ENCODE measurements around the gene ATRN. TPM values are rescaled to one million over a fixed set of nuclear protein-coding genes. Genes with fewer than 3 reads are reported as not detected.

The ATRN gene
- total RNA-seq, 1 donor from 2014 or later, result 21.4 TPM

GRCh38 chr20:3446779-3447178, 24.0 kb upstream of the ATRN start:
- no peaks in the 10 kb centered on the region for H3K36me3 ChIP-seq (ENCODE audit: control insufficient read depth in 3 of 3, insufficient read depth in 3 of 3, low read length in 3 of 3)
- H3K4me1 ChIP-seq (ENCODE audit: control insufficient read depth in 3 of 3, insufficient read depth in 3 of 3, low read length in 3 of 3), result no peaks in the 10 kb centered on the region
- H3K4me3 ChIP-seq (ENCODE audit: low read length in 3 of 3), result no peak overlapping the region
- no peak overlapping the region for H3K27ac ChIP-seq (ENCODE audit: low read depth, low read length)
- H3K9ac ChIP-seq (ENCODE audit: low read depth in 1 of 3, low read length in 3 of 3), result no peak overlapping the region
- no peaks in the 10 kb centered on the region for H3K9me3 ChIP-seq (ENCODE audit: control insufficient read depth in 3 of 3, low read length in 3 of 3)
- H3K27me3 ChIP-seq (ENCODE audit: control insufficient read depth in 3 of 3, insufficient read depth in 3 of 3, low read length in 3 of 3), result no peaks in the 10 kb centered on the region

- H3K36me3 ChIP-seq (ENCODE audit: control insufficient read depth in 3 of 3, insufficient read depth in 3 of 3, low read length in 3 of 3), result no peaks in the 10 kb centered on the region
- H3K4me1 ChIP-seq (ENCODE audit: control insufficient read depth in 3 of 3, insufficient read depth in 3 of 3, low read length in 3 of 3), result no peaks in the 10 kb centered on the region
- H3K27me3 ChIP-seq (ENCODE audit: control insufficient read depth in 3 of 3, insufficient read depth in 3 of 3, low read length in 3 of 3), result no peaks in the 10 kb centered on the region
- no peak overlapping the region for H3K9ac ChIP-seq (ENCODE audit: low read depth in 1 of 3, low read length in 3 of 3)
- no peak overlapping the region for H3K27ac ChIP-seq (ENCODE audit: low read depth, low read length)
- no peak overlapping the region for H3K4me3 ChIP-seq (ENCODE audit: low read length in 3 of 3)
- H3K9me3 ChIP-seq (ENCODE audit: control insufficient read depth in 3 of 3, low read length in 3 of 3), result no peaks in the 10 kb centered on the region
Observed at GRCh38 chr20:3447321-3447720, 23.5 kb upstream of the ATRN start.

- Histone ChIP-seq H3K9me3 (ENCODE audit: control insufficient read depth in 3 of 3, low read length in 3 of 3) (no peaks in the 10 kb centered on the region), H3K27ac (ENCODE audit: low read depth, low read length) (no peak overlapping the region), H3K4me1 (ENCODE audit: control insufficient read depth in 3 of 3, insufficient read depth in 3 of 3, low read length in 3 of 3) (no peaks in the 10 kb centered on the region), H3K27me3 (ENCODE audit: control insufficient read depth in 3 of 3, insufficient read depth in 3 of 3, low read length in 3 of 3) (no peaks in the 10 kb centered on the region), H3K9ac (ENCODE audit: low read depth in 1 of 3, low read length in 3 of 3) (no peak overlapping the region), H3K4me3 (ENCODE audit: low read length in 3 of 3) (no peak overlapping the region), H3K36me3 (ENCODE audit: control insufficient read depth in 3 of 3, insufficient read depth in 3 of 3, low read length in 3 of 3) (no peaks in the 10 kb centered on the region)
Observed at GRCh38 chr20:3449319-3449718, 21.5 kb upstream of the ATRN start.

GRCh38 chr20:3452136-3452535, 18.7 kb upstream of the ATRN start:
- H3K9me3 ChIP-seq (ENCODE audit: control insufficient read depth in 3 of 3, low read length in 3 of 3), result no peaks in the 10 kb centered on the region
- no peaks in the 10 kb centered on the region for H3K36me3 ChIP-seq (ENCODE audit: control insufficient read depth in 3 of 3, insufficient read depth in 3 of 3, low read length in 3 of 3)
- H3K9ac ChIP-seq (ENCODE audit: low read depth in 1 of 3, low read length in 3 of 3), result no peak overlapping the region
- H3K27ac ChIP-seq (ENCODE audit: low read depth, low read length), result no peak overlapping the region
- no peaks in the 10 kb centered on the region for H3K27me3 ChIP-seq (ENCODE audit: control insufficient read depth in 3 of 3, insufficient read depth in 3 of 3, low read length in 3 of 3)
- H3K4me3 ChIP-seq (ENCODE audit: low read length in 3 of 3), result no peak overlapping the region
- no peaks in the 10 kb centered on the region for H3K4me1 ChIP-seq (ENCODE audit: control insufficient read depth in 3 of 3, insufficient read depth in 3 of 3, low read length in 3 of 3)

- H3K36me3 ChIP-seq (ENCODE audit: control insufficient read depth in 3 of 3, insufficient read depth in 3 of 3, low read length in 3 of 3), result no peaks in the 10 kb centered on the region
- no peaks in the 10 kb centered on the region for H3K27me3 ChIP-seq (ENCODE audit: control insufficient read depth in 3 of 3, insufficient read depth in 3 of 3, low read length in 3 of 3)
- no peaks in the 10 kb centered on the region for H3K4me1 ChIP-seq (ENCODE audit: control insufficient read depth in 3 of 3, insufficient read depth in 3 of 3, low read length in 3 of 3)
- no peaks in the 10 kb centered on the region for H3K9me3 ChIP-seq (ENCODE audit: control insufficient read depth in 3 of 3, low read length in 3 of 3)
- no peak overlapping the region for H3K4me3 ChIP-seq (ENCODE audit: low read length in 3 of 3)
- no peak overlapping the region for H3K27ac ChIP-seq (ENCODE audit: low read depth, low read length)
- H3K9ac ChIP-seq (ENCODE audit: low read depth in 1 of 3, low read length in 3 of 3), result no peak overlapping the region
Observed at GRCh38 chr20:3452690-3453089, 18.1 kb upstream of the ATRN start.

- Histone ChIP-seq H3K9me3 (ENCODE audit: control insufficient read depth in 3 of 3, low read length in 3 of 3) (no peaks in the 10 kb centered on the region), H3K9ac (ENCODE audit: low read depth in 1 of 3, low read length in 3 of 3) (no peak overlapping the region), H3K27ac (ENCODE audit: low read depth, low read length) (no peak overlapping the region), H3K4me3 (ENCODE audit: low read length in 3 of 3) (no peak overlapping the region), H3K27me3 (ENCODE audit: control insufficient read depth in 3 of 3, insufficient read depth in 3 of 3, low read length in 3 of 3) (no peaks in the 10 kb centered on the region), H3K4me1 (ENCODE audit: control insufficient read depth in 3 of 3, insufficient read depth in 3 of 3, low read length in 3 of 3) (no peaks in the 10 kb centered on the region), H3K36me3 (ENCODE audit: control insufficient read depth in 3 of 3, insufficient read depth in 3 of 3, low read length in 3 of 3) (no peaks in the 10 kb centered on the region)
Observed at GRCh38 chr20:3454831-3455230, 16.0 kb upstream of the ATRN start.

- no peak overlapping the region for H3K27ac ChIP-seq (ENCODE audit: low read depth, low read length)
- no peak overlapping the region for H3K4me3 ChIP-seq (ENCODE audit: low read length in 3 of 3)
- no peaks in the 10 kb centered on the region for H3K9me3 ChIP-seq (ENCODE audit: control insufficient read depth in 3 of 3, low read length in 3 of 3)
- no peaks in the 10 kb centered on the region for H3K27me3 ChIP-seq (ENCODE audit: control insufficient read depth in 3 of 3, insufficient read depth in 3 of 3, low read length in 3 of 3)
- no peaks in the 10 kb centered on the region for H3K36me3 ChIP-seq (ENCODE audit: control insufficient read depth in 3 of 3, insufficient read depth in 3 of 3, low read length in 3 of 3)
- H3K4me1 ChIP-seq (ENCODE audit: control insufficient read depth in 3 of 3, insufficient read depth in 3 of 3, low read length in 3 of 3), result peaks cover 0 to 4% (median 2%) of the 10 kb centered on the region in 3 donors
- no peak overlapping the region for H3K9ac ChIP-seq (ENCODE audit: low read depth in 1 of 3, low read length in 3 of 3)
Observed at GRCh38 chr20:3456648-3457047, 14.2 kb upstream of the ATRN start.

- Histone ChIP-seq H3K27ac (ENCODE audit: low read depth, low read length) (no peak overlapping the region), H3K4me1 (ENCODE audit: control insufficient read depth in 3 of 3, insufficient read depth in 3 of 3, low read length in 3 of 3) (peaks cover 0 to 4% (median 4%) of the 10 kb centered on the region in 3 donors), H3K9ac (ENCODE audit: low read depth in 1 of 3, low read length in 3 of 3) (no peak overlapping the region), H3K27me3 (ENCODE audit: control insufficient read depth in 3 of 3, insufficient read depth in 3 of 3, low read length in 3 of 3) (no peaks in the 10 kb centered on the region), H3K9me3 (ENCODE audit: control insufficient read depth in 3 of 3, low read length in 3 of 3) (no peaks in the 10 kb centered on the region), H3K4me3 (ENCODE audit: low read length in 3 of 3) (no peak overlapping the region), H3K36me3 (ENCODE audit: control insufficient read depth in 3 of 3, insufficient read depth in 3 of 3, low read length in 3 of 3) (no peaks in the 10 kb centered on the region)
Observed at GRCh38 chr20:3459881-3460307, 10.9 kb upstream of the ATRN start.

GRCh38 chr20:3461211-3461771, 9.5 kb upstream of the ATRN start:
- no peak overlapping the region for H3K4me3 ChIP-seq (ENCODE audit: low read length in 3 of 3)
- H3K27ac ChIP-seq (ENCODE audit: low read depth, low read length), result no peak overlapping the region
- H3K36me3 ChIP-seq (ENCODE audit: control insufficient read depth in 3 of 3, insufficient read depth in 3 of 3, low read length in 3 of 3), result no peaks in the 10 kb centered on the region
- H3K27me3 ChIP-seq (ENCODE audit: control insufficient read depth in 3 of 3, insufficient read depth in 3 of 3, low read length in 3 of 3), result no peaks in the 10 kb centered on the region
- H3K4me1 ChIP-seq (ENCODE audit: control insufficient read depth in 3 of 3, insufficient read depth in 3 of 3, low read length in 3 of 3), result peaks cover 0 to 4% (median 4%) of the 10 kb centered on the region in 3 donors
- no peak overlapping the region for H3K9ac ChIP-seq (ENCODE audit: low read depth in 1 of 3, low read length in 3 of 3)
- H3K9me3 ChIP-seq (ENCODE audit: control insufficient read depth in 3 of 3, low read length in 3 of 3), result no peaks in the 10 kb centered on the region

GRCh38 chr20:3461911-3462677, 8.7 kb upstream of the ATRN start:
- H3K9me3 ChIP-seq (ENCODE audit: control insufficient read depth in 3 of 3, low read length in 3 of 3), result no peaks in the 10 kb centered on the region
- peaks cover 0 to 4% (median 4%) of the 10 kb centered on the region in 3 donors for H3K4me1 ChIP-seq (ENCODE audit: control insufficient read depth in 3 of 3, insufficient read depth in 3 of 3, low read length in 3 of 3)
- no peak overlapping the region for H3K4me3 ChIP-seq (ENCODE audit: low read length in 3 of 3)
- no peaks in the 10 kb centered on the region for H3K36me3 ChIP-seq (ENCODE audit: control insufficient read depth in 3 of 3, insufficient read depth in 3 of 3, low read length in 3 of 3)
- no peaks in the 10 kb centered on the region for H3K27me3 ChIP-seq (ENCODE audit: control insufficient read depth in 3 of 3, insufficient read depth in 3 of 3, low read length in 3 of 3)
- H3K9ac ChIP-seq (ENCODE audit: low read depth in 1 of 3, low read length in 3 of 3), result no peak overlapping the region
- no peak overlapping the region for H3K27ac ChIP-seq (ENCODE audit: low read depth, low read length)

All from skeletal muscle tissue (tissue), 4 donors.